ENCODE data around the gene CACNA1E.

GRCh38 chr1:181497870-181498269, 14.6 kb downstream of the CACNA1E start:
- TF ChIP-seq CTCF (IDR thresholded peaks at IDR 0.05; ENCODE audit: insufficient read depth, low read length, poor library complexity, severe bottlenecking) (no peak), EZH2phosphoT487 (conservative IDR thresholded peaks at IDR 0.05; ENCODE audit: low read length) (no peak)

Measured in SU-DHL-6 (cell line).